Upper lobe of right lung (tissue), 1 donor: ENCODE results near the gene GSTA2. TPM values are rescaled to one million over a fixed set of nuclear protein-coding genes. Genes with fewer than 3 reads are reported as not detected.
"Not testable (repeated sequence)": the region's sequence is repeated elsewhere in the genome, so short reads cannot be mapped to it uniquely, and the experiment has no call there.

Source experiments
- ATAC-seq: fragments of 200-7000 bp; cut with Tn5 transposase; one replicate; pipeline ENCODE4 v1.9.1; 2020; ENCODE audit warnings: mild to moderate bottlenecking, moderate library complexity
- DNase-seq: peaks from one replicate; pipeline ENCODE4 v3.0.0-alpha.2; 2020
- H3K27ac ChIP-seq: fragments of 200-600 bp; one replicate; pipeline ENCODE4 v1.8.0; 2022
- H3K27me3 ChIP-seq: fragments of 200-600 bp; one replicate; pipeline ENCODE4 v1.8.0; 2022; ENCODE audit warnings: mild to moderate bottlenecking
- H3K36me3 ChIP-seq: fragments of 200-600 bp; one replicate; pipeline ENCODE4 v1.8.0; 2022
- H3K4me1 ChIP-seq: fragments of 200-600 bp; one replicate; pipeline ENCODE4 v1.8.0; 2022
- H3K4me3 ChIP-seq: fragments of 200-600 bp; one replicate; pipeline ENCODE4 v1.8.0; 2022; ENCODE audit warnings: mild to moderate bottlenecking
- H3K9me3 ChIP-seq: fragments of 200-600 bp; one replicate; pipeline ENCODE4 v1.8.0; 2022
- CTCF ChIP-seq: fragments of 200-600 bp; IDR thresholded peaks from one replicate; pipeline ENCODE4 v1.8.0; 2022; ENCODE audit warnings: antibody characterized with exemption
- intact Hi-C: fragments of 100-400 bp; cut with DNase I; formaldehyde crosslinking; loops from one replicate; pipeline ENCODE4 v1.11.0; 2022
- total RNA-seq: library from RNA; stranded (reverse); fragmentation: NEBNext Ultra II Directional; extraction: Animal tissue kit (Norgen Biotek cat#: 25700); gene quantifications from one replicate; pipeline ENCODE4 v1.2.1, GENCODE V29; 2021
- donor health status: DM: no; HTN: yes; CAD: no; lungs with severe emphysema.

The GSTA2 gene
- total RNA-seq, 1 donor from 2014 or later, result not detected

GRCh38 chr6:52706001-52706400, 57.3 kb downstream of the GSTA2 start:
- Histone ChIP-seq H3K4me1 (no peaks in the 10 kb centered on the region), H3K27me3 (peaks cover 6% of the 10 kb centered on the region), H3K9me3 (no peaks in the 10 kb centered on the region), H3K27ac (no peak overlapping the region), H3K4me3 (no peak overlapping the region), H3K36me3 (no peaks in the 10 kb centered on the region)
- no peak for TF ChIP-seq CTCF
- ATAC-seq (no peak), DNase-seq (no peak)
- intact Hi-C loops, result no loop called here

- ATAC-seq, DNase-seq, H3K4me1 ChIP-seq: not testable (repeated sequence)
Observed at GRCh38 chr6:52704781-52705502, 58.3 kb downstream of the GSTA2 start.

DNA sequence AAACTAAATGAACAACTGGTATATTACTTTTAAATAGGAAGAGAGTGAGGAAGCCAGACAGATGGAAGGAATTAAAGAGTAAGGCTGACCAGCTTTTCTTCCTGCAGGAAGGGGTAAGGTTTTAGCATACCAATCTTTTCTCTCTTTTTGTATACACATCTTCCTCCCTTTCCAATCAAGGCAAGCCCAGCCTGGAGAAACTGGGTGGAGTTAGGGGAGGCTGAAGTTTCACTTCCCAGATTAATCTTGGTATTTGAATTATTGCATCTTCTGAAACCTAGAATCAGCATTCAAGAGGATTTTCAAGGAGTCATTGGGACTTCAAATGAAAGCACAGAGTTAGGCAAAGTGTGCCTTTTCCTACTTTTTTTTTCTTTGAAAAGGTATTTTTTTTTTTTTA, 59.2 kb downstream of the GSTA2 start:
- Histone ChIP-seq H3K4me1 (no peaks in the 10 kb centered on the region), H3K27ac (no peak overlapping the region), H3K9me3 (no peaks in the 10 kb centered on the region), H3K27me3 (peaks cover 8% of the 10 kb centered on the region), H3K36me3 (no peaks in the 10 kb centered on the region), H3K4me3 (no peak overlapping the region)
- ATAC-seq, result no peak
- no peak for DNase-seq
- intact Hi-C loops, result no loop called here
- TF ChIP-seq CTCF, result no peak

More at GRCh38 chr6:52704781-52705502, 58.3 kb downstream of the GSTA2 start:
- H3K9me3 ChIP-seq, H3K27ac ChIP-seq, intact Hi-C loops, H3K36me3 ChIP-seq, H3K4me3 ChIP-seq, H3K27me3 ChIP-seq: not testable (repeated sequence)

Other genes starting within 250 kb of the GSTA2 start
- 24.2 TPM for gene TRAM2, start 186.4 kb downstream of the GSTA2 start, total RNA-seq
- 12.3 TPM for gene TMEM14A, start 92.4 kb downstream of the GSTA2 start, total RNA-seq
- 1.9 TPM for gene GSTA1, start 40.3 kb upstream of the GSTA2 start, total RNA-seq
- not detected for gene GSTA5, start 77.3 kb upstream of the GSTA2 start, total RNA-seq
- not detected for gene GSTA3, start 146.2 kb upstream of the GSTA2 start, total RNA-seq
- gene GSTA4, start 231.8 kb upstream of the GSTA2 start, total RNA-seq, result 72.4 TPM